OCI-LY1 (cell line): Measurements from ENCODE around the gene REEP6.

Source experiments
- H2AFZ ChIP-seq: fragments of 200-600 bp; sonication (generic), shearing (Covaris generic); 2 replicates; pipeline ENCODE4 v1.6.0; 2014; ENCODE audit warnings: antibody characterized with exemption, mild to moderate bottlenecking, low read length
- H3F3A ChIP-seq: fragments of 200-600 bp; sonication (generic), shearing (Covaris generic); 2 replicates; pipeline ENCODE4 v1.6.0; 2014; ENCODE audit warnings: mild to moderate bottlenecking, antibody characterized with exemption, low read length, moderate library complexity; ENCODE audit not compliant: insufficient read depth
- H3K27ac ChIP-seq: fragments of 200-600 bp; sonication (generic); 2 replicates; pipeline ENCODE4 v1.5.1; 2014; ENCODE audit warnings: low read length, mixed run types, mild to moderate bottlenecking, low read depth; ENCODE audit not compliant: poor library complexity, severe bottlenecking
- H3K27me3 ChIP-seq: fragments of 200-600 bp; sonication (generic); 2 replicates; pipeline ENCODE4 v1.6.0; 2014; ENCODE audit warnings: antibody characterized with exemption, mild to moderate bottlenecking, low read length, moderate library complexity; ENCODE audit not compliant: insufficient read depth
- H3K36me3 ChIP-seq: fragments of 200-600 bp; sonication (generic); 2 replicates; pipeline ENCODE4 v1.6.1; 2014; ENCODE audit warnings: mild to moderate bottlenecking, antibody characterized with exemption, low read length, moderate library complexity, mixed read lengths; ENCODE audit not compliant: insufficient read depth
- H3K4me1 ChIP-seq: fragments of 200-600 bp; sonication (generic); 2 replicates; pipeline ENCODE4 v1.5.1; 2014; ENCODE audit warnings: mild to moderate bottlenecking, low read length, moderate library complexity; ENCODE audit not compliant: insufficient read depth, severe bottlenecking
- H3K4me2 ChIP-seq: fragments of 200-600 bp; sonication (generic), shearing (Covaris generic); 2 replicates; pipeline ENCODE4 v1.6.1; 2014; ENCODE audit warnings: low read length
- H3K4me3 ChIP-seq: fragments of 200-600 bp; sonication (generic); 2 replicates; pipeline ENCODE4 v1.5.1; 2014; ENCODE audit warnings: low read length, low read depth, mild to moderate bottlenecking, mixed read lengths; ENCODE audit not compliant: poor library complexity, severe bottlenecking
- H3K79me2 ChIP-seq: fragments of 200-600 bp; shearing (Covaris generic); 2 replicates; pipeline ENCODE4 v1.6.1; 2016; ENCODE audit warnings: mixed run types, low read length, mixed read lengths; ENCODE audit not compliant: insufficient read depth
- H3K9ac ChIP-seq: fragments of 200-600 bp; sonication (generic), shearing (Covaris generic); 2 replicates; pipeline ENCODE4 v1.6.1; 2014; ENCODE audit warnings: mild to moderate bottlenecking, low read length, mixed read lengths
- H3K9me2 ChIP-seq: fragments of 200-600 bp; sonication (generic), shearing (Covaris generic); 2 replicates; pipeline ENCODE4 v1.6.1; 2014; ENCODE audit warnings: low read depth, mild to moderate bottlenecking, low read length, mixed read lengths
- H3K9me3 ChIP-seq: fragments of 200-600 bp; shearing (Covaris generic); 2 replicates; pipeline ENCODE4 v1.6.1; 2014; ENCODE audit warnings: low read length, mixed read lengths
- H4K20me1 ChIP-seq: fragments of 200-600 bp; sonication (generic), shearing (Covaris generic); 2 replicates; pipeline ENCODE4 v1.6.0; 2016; ENCODE audit warnings: mild to moderate bottlenecking, low read length; ENCODE audit not compliant: insufficient read depth
- EZH2 ChIP-seq: fragments of 200-600 bp; sonication (generic), shearing (Covaris generic); IDR thresholded peaks from 2 replicates; pipeline ENCODE4 v1.8.0; 2017; ENCODE audit warnings: borderline replicate concordance, mixed run types, mild to moderate bottlenecking, antibody characterized with exemption, low read length, moderate library complexity, mixed read lengths
- TF ChIP-seq, protein P1 (sequence below): fragments of 200-600 bp; sonication (generic), shearing (Covaris generic); IDR thresholded peaks from 2 replicates; pipeline ENCODE4 v1.5.1; 2017; ENCODE audit warnings: mild to moderate bottlenecking, antibody characterized with exemption, low read length, moderate library complexity, mixed read lengths

The REEP6 gene

GRCh38 chr19:1501200-1501595 is 10.2 kb downstream of the REEP6 start:
- H4K20me1 ChIP-seq, result no peaks in the 10 kb centered on the region
- no peaks in the 10 kb centered on the region for H3K36me3 ChIP-seq
- H3K4me1 ChIP-seq, result no peaks in the 10 kb centered on the region
- H3F3A ChIP-seq, result no peaks in the 10 kb centered on the region
- no peaks in the 10 kb centered on the region for H3K9me3 ChIP-seq
- H3K4me3 ChIP-seq, result no peak overlapping the region
- H3K9ac ChIP-seq, result no peak overlapping the region
- peaks cover 5% of the 10 kb centered on the region; the same call in 1 of the 2 replicates for H3K27me3 ChIP-seq
- TF ChIP-seq, protein P1, sequence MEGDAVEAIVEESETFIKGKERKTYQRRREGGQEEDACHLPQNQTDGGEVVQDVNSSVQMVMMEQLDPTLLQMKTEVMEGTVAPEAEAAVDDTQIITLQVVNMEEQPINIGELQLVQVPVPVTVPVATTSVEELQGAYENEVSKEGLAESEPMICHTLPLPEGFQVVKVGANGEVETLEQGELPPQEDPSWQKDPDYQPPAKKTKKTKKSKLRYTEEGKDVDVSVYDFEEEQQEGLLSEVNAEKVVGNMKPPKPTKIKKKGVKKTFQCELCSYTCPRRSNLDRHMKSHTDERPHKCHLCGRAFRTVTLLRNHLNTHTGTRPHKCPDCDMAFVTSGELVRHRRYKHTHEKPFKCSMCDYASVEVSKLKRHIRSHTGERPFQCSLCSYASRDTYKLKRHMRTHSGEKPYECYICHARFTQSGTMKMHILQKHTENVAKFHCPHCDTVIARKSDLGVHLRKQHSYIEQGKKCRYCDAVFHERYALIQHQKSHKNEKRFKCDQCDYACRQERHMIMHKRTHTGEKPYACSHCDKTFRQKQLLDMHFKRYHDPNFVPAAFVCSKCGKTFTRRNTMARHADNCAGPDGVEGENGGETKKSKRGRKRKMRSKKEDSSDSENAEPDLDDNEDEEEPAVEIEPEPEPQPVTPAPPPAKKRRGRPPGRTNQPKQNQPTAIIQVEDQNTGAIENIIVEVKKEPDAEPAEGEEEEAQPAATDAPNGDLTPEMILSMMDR, result no peak
- no peak for TF ChIP-seq EZH2
- no peaks in the 10 kb centered on the region for H3K9me2 ChIP-seq
- no peak overlapping the region for H2AFZ ChIP-seq
- no peak overlapping the region for H3K4me2 ChIP-seq
- H3K79me2 ChIP-seq, result no peaks in the 10 kb centered on the region
- no peak overlapping the region for H3K27ac ChIP-seq

DNA sequence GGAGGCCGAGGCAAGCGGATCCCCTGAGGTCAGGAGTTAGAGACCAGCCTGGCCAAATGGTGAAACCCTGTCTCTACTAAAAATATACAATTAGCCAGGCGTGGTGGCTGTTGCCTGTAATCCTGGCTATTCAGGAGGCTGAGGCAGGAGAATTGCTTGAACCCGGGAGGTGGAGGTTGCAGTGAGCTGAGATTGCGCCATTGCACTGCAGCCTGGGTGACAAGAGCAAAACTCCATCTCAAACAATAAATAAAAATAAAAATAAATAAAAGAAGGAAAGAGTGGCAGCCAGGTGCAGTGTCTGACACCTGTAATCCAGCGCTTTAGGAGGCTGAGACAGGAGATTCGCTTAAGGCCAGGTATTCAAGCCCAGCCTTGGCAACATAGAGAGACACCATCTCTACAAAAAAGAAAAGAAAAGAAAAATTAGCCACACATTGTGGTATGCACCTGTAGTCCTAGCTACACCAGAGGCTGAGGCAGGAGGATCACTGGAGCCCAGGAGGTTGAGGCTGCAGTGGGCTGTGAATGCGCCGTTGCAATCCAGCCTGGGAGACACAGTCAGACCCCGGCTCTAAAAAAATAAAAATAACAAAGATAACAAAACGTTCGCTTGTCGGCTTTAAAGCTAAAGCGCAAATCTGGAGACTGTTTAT is 11.6 kb downstream of the REEP6 start:
- H3K4me2 ChIP-seq, result no peak overlapping the region
- no peaks in the 10 kb centered on the region for H3F3A ChIP-seq
- no peak overlapping the region for H3K27ac ChIP-seq
- no peak overlapping the region for H2AFZ ChIP-seq
- H4K20me1 ChIP-seq, result no peaks in the 10 kb centered on the region
- no peaks in the 10 kb centered on the region for H3K79me2 ChIP-seq
- no peak overlapping the region for H3K4me3 ChIP-seq
- no peak for TF ChIP-seq EZH2
- TF ChIP-seq, protein P1, result no peak
- H3K36me3 ChIP-seq, result no peaks in the 10 kb centered on the region
- no peak overlapping the region for H3K9ac ChIP-seq
- peaks cover 5% of the 10 kb centered on the region; the same call in 1 of the 2 replicates for H3K27me3 ChIP-seq
- H3K4me1 ChIP-seq, result no peaks in the 10 kb centered on the region
- H3K9me2 ChIP-seq, result no peaks in the 10 kb centered on the region
- H3K9me3 ChIP-seq, result no peaks in the 10 kb centered on the region

DNA sequence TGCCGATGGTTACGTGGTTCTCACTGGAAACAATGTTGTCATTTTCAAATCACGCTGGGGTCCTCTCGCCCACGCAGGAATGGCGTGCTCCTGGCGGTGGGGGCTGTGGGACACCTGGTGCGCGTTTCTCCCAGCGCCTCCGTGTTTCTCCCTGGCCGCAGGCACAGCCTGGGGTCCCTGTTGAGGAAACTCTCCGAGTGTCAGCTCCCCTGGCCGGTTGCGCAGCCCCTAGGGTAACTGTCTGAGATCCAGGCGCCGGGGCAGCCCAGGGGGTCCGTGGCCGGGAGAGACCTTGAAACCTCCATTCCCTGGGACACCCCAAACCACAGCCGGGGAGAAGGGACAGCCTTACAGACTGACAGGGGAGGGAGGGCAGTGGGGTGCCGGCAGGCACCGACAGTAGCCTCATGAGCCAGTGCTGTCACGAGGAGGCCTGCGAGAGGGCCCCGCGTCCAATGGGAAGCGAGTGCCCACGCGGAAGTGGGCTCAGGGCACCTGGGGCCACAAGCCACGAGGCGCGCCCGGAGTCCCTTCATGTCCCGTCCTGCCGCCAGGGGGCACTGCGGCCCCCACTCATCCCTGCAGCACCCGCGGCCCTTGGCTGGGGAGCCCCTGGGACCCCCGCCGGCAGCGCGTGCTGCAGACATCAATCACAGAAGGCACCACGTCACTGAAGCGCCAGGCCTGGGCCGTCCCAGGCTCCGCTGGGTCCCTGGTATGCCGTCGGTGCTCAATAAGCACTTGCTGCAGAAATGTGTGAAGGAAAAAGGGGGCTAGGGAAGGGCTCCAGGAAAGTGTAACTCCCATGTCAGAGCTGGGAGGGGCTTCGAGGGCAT is 12.3 kb downstream of the REEP6 start:
- H2AFZ ChIP-seq, result no peak overlapping the region
- TF ChIP-seq, protein P1, result peak; percentile 63
- no peak for TF ChIP-seq EZH2

More for the DNA sequence above, 12.3 kb downstream of the REEP6 start:
- H3F3A ChIP-seq, result no peaks in the 10 kb centered on the region
- no peak overlapping the region for H3K4me2 ChIP-seq
- H3K9me3 ChIP-seq, result no peaks in the 10 kb centered on the region
- no peaks in the 10 kb centered on the region for H3K36me3 ChIP-seq
- peaks cover 5% of the 10 kb centered on the region; the same call in 1 of the 2 replicates for H3K27me3 ChIP-seq
- no peaks in the 10 kb centered on the region for H3K79me2 ChIP-seq
- H3K9ac ChIP-seq, result no peak overlapping the region
- no peak overlapping the region for H3K27ac ChIP-seq
- no peaks in the 10 kb centered on the region for H4K20me1 ChIP-seq
- H3K4me1 ChIP-seq, result no peaks in the 10 kb centered on the region
- H3K4me3 ChIP-seq, result no peak overlapping the region
- no peaks in the 10 kb centered on the region for H3K9me2 ChIP-seq
